Esophagus squamous epithelium (tissue), 4 donors: ENCODE measurements around the gene SOX9.

Experiments used
- CTCF ChIP-seq, 6 experiments: fragments of 450-650 bp in 4 of 6; fragments of 200-600 bp in 2 of 6; sonication (generic) in 2 of 6; IDR thresholded peaks; one replicate each; pipeline ENCODE4 v1.5.1; 2016 to 2019; ENCODE audit warnings: antibody characterized with exemption in 6 of 6, mild to moderate bottlenecking in 4 of 6, moderate library complexity in 4 of 6
- POLR2A ChIP-seq, 4 donors: fragments of 450-650 bp; IDR thresholded peaks; one replicate each; pipeline ENCODE4 v1.6.1; 2017; ENCODE audit warnings: antibody characterized with exemption in 4 of 4, mild to moderate bottlenecking in 4 of 4, moderate library complexity in 3 of 4

- TF ChIP-seq CTCF (IDR thresholded peaks at IDR 0.05) (no peak), POLR2A (IDR thresholded peaks at IDR 0.05) (no peak)
Measured at GRCh38 chr17:72115781-72116525, 4.9 kb upstream of the SOX9 start.
